ENCODE results near the gene MPEG1. TPM values are rescaled to one million over a fixed set of nuclear protein-coding genes. Genes with fewer than 3 reads are reported as not detected.

Gene MPEG1
- total RNA-seq, 2 experiments from 2014 or later = not detected

- ChIA-PET POLR2A (no interaction called here), CTCF (interaction anchor here (0.7 to 6.3 kb wide), 8 partner anchors 13 to 602 kb away, joined by 3 to 48 read pairs (median 3); partner anchors contain the start of gene DTX4)
- peak; percentile 83 for ATAC-seq
- H3K27ac Mint-ChIP-seq = no peak overlapping the region
- H3K4me3 Mint-ChIP-seq = no peak overlapping the region
- H3K27me3 Mint-ChIP-seq = peaks cover 2% of the 10 kb centered on the region
- peak; percentile 61 for DNase-seq
- no peaks in the 10 kb centered on the region for H3K9me3 Mint-ChIP-seq (ENCODE audit: low read depth)
- intact Hi-C loops (cut with DNase I, micrococcal nuclease) = no loop called here
- H3K4me1 Mint-ChIP-seq = peaks cover 16% of the 10 kb centered on the region
- H3K36me3 Mint-ChIP-seq (ENCODE audit: low read depth) = peaks cover 1% of the 10 kb centered on the region
Observed at GRCh38 chr11:59199546-59200422, 12.9 kb downstream of the MPEG1 start.

DNA sequence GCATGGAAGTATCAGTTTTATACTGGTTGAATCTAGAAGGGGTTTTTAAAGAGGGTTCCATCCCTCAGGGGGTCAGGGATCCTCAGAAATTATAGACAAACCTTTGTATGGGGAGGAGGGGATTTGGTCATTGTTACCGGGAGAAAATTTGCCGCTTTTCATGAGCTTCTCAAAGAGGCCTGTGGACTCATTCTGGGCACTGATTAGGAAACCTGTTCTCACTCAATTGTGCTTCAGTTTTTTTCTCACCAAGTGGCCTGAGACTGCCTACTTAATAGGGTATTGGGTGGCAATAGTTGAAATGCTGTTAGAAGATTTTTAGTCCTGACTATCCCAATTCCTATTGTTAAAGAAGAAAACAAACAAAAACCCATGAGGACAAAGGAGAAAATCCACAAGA is 14.0 kb downstream of the MPEG1 start:
- H3K36me3 Mint-ChIP-seq (ENCODE audit: low read depth) = peaks cover 1% of the 10 kb centered on the region
- H3K27me3 Mint-ChIP-seq = peaks cover 2% of the 10 kb centered on the region
- H3K27ac Mint-ChIP-seq = no peak overlapping the region
- H3K9me3 Mint-ChIP-seq (ENCODE audit: low read depth) = no peaks in the 10 kb centered on the region
- DNase-seq (no peak), ATAC-seq (no peak)
- POLR2A ChIA-PET = no interaction called here
- intact Hi-C loops (cut with DNase I, micrococcal nuclease) = no loop called here
- peaks cover 16% of the 10 kb centered on the region for H3K4me1 Mint-ChIP-seq
- no peak overlapping the region for H3K4me3 Mint-ChIP-seq
- CTCF ChIA-PET = interaction anchor here (0.9 to 3.1 kb wide), 4 partner anchors 12 to 41 kb away, joined by 3 to 28 read pairs (median 8); no protein-coding TSS in a partner anchor

DNA sequence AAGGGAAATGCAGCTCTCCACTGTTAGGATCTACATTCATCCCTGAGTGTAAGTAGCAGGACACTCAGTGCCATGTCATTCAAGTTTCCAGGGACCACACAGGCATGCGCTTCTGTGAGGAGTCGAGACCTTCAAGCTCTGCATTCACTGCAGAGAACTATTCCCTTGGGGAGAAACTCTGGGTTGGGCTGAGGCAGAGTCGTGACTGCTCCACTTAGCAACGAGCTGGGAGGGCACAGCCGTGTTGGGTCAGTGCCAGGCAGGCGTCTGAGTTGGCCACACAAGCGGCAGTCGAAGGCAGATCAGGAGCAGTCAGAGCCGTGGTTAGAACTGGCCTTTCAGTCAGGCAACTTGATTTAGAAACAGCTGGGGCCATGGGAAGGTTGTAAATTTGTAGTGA is 14.7 kb downstream of the MPEG1 start:
- Mint-ChIP-seq H3K4me1 (peaks cover 16% of the 10 kb centered on the region), H3K9me3 (ENCODE audit: low read depth) (no peaks in the 10 kb centered on the region)
- POLR2A ChIA-PET = no interaction called here

DNA sequence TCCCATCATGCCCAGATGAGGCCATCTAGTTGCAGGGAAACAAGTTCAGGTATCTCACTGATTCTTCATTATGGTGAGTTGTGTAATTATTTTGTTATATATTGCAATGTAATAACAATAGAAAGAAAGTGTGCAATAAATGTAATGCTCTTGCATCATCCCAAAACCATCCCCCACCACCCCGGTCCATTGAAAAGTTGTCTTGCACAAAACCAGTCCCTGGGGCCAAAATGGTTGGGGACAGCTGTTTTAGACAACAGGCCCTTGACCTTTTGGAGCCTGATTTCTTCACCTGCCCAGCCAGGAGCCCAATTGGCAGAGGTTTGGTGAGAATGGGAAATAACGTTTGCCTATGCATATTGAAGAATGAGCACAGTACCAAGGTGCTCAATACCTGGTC is 15.9 kb downstream of the MPEG1 start:
- H3K4me3 Mint-ChIP-seq = no peak overlapping the region
- intact Hi-C loops (cut with DNase I, micrococcal nuclease) = no loop called here
- ChIA-PET CTCF (interaction anchor here (3.9 kb wide), 1 partner anchor 11 kb away, joined by 24 read pairs; no protein-coding TSS in a partner anchor), POLR2A (no interaction called here)
- peaks cover under 1% of the 10 kb centered on the region for H3K36me3 Mint-ChIP-seq (ENCODE audit: low read depth)
- peaks cover 1% of the 10 kb centered on the region for H3K27me3 Mint-ChIP-seq
- H3K27ac Mint-ChIP-seq = no peak overlapping the region
- H3K4me1 Mint-ChIP-seq = peaks cover 16% of the 10 kb centered on the region
- no peaks in the 10 kb centered on the region for H3K9me3 Mint-ChIP-seq (ENCODE audit: low read depth)
- ATAC-seq (no peak), DNase-seq (no peak)

More for the DNA sequence above, 14.7 kb downstream of the MPEG1 start:
- peaks cover 2% of the 10 kb centered on the region for H3K27me3 Mint-ChIP-seq
- CTCF ChIA-PET = interaction anchor here (0.9 to 3.1 kb wide), 3 partner anchors 12 to 27 kb away, joined by 3 to 28 read pairs (median 13); no protein-coding TSS in a partner anchor
- ATAC-seq = no peak
- intact Hi-C loops (cut with DNase I, micrococcal nuclease) = no loop called here
- no peak overlapping the region for H3K27ac Mint-ChIP-seq
- H3K36me3 Mint-ChIP-seq (ENCODE audit: low read depth) = peaks cover 1% of the 10 kb centered on the region
- H3K4me3 Mint-ChIP-seq = no peak overlapping the region
- DNase-seq = no peak

- H3K27ac Mint-ChIP-seq = no peak overlapping the region
- H3K27me3 Mint-ChIP-seq = no peaks in the 10 kb centered on the region
- ATAC-seq = no peak
- POLR2A ChIA-PET = no interaction called here
- intact Hi-C loops (cut with DNase I, micrococcal nuclease) = no loop called here
- DNase-seq = no peak
- H3K4me3 Mint-ChIP-seq = no peak overlapping the region
- H3K4me1 Mint-ChIP-seq = peaks cover 13% of the 10 kb centered on the region
- CTCF ChIA-PET = interaction anchor here (3.9 kb wide), 1 partner anchor 10 kb away, joined by 24 read pairs; no protein-coding TSS in a partner anchor
- no peaks in the 10 kb centered on the region for H3K9me3 Mint-ChIP-seq (ENCODE audit: low read depth)
- H3K36me3 Mint-ChIP-seq (ENCODE audit: low read depth) = no peaks in the 10 kb centered on the region
Observed at GRCh38 chr11:59195586-59195985, 17.1 kb downstream of the MPEG1 start.

GRCh38 chr11:59193587-59194130 is 19.1 kb downstream of the MPEG1 start:
- no peaks in the 10 kb centered on the region for H3K9me3 Mint-ChIP-seq (ENCODE audit: low read depth)
- no peak for ATAC-seq
- no peak for DNase-seq
- ChIA-PET POLR2A (interaction anchor here (0.6 kb wide), 1 partner anchor 50 kb away, joined by 4 read pairs; no protein-coding TSS in a partner anchor), CTCF (interaction anchor here (0.7 to 3.9 kb wide), 6 partner anchors 8 to 98 kb away, joined by 3 to 24 read pairs (median 4); partner anchors contain the start of gene DTX4)
- no peak overlapping the region for H3K27ac Mint-ChIP-seq
- H3K36me3 Mint-ChIP-seq (ENCODE audit: low read depth) = peaks cover under 1% of the 10 kb centered on the region
- no peaks in the 10 kb centered on the region for H3K27me3 Mint-ChIP-seq
- no peak overlapping the region for H3K4me3 Mint-ChIP-seq
- intact Hi-C loops (cut with DNase I, micrococcal nuclease) = no loop called here
- no peaks in the 10 kb centered on the region for H3K4me1 Mint-ChIP-seq

- DNase-seq (no peak), ATAC-seq (no peak)
- POLR2A ChIA-PET = no interaction called here
- Mint-ChIP-seq H3K27ac (no peak overlapping the region), H3K9me3 (ENCODE audit: low read depth) (no peaks in the 10 kb centered on the region), H3K4me3 (no peak overlapping the region), H3K4me1 (no peaks in the 10 kb centered on the region), H3K36me3 (ENCODE audit: low read depth) (peaks cover 2% of the 10 kb centered on the region), H3K27me3 (no peaks in the 10 kb centered on the region)
- CTCF ChIA-PET = interaction anchor here (0.7 to 3.3 kb wide), 3 partner anchors 20 to 1834 kb away, joined by 3 to 16 read pairs (median 6); partner anchors contain the start of gene DTX4
- intact Hi-C loops (cut with DNase I, micrococcal nuclease) = no loop called here
Observed at GRCh38 chr11:59192446-59193020, 20.2 kb downstream of the MPEG1 start.

DNA sequence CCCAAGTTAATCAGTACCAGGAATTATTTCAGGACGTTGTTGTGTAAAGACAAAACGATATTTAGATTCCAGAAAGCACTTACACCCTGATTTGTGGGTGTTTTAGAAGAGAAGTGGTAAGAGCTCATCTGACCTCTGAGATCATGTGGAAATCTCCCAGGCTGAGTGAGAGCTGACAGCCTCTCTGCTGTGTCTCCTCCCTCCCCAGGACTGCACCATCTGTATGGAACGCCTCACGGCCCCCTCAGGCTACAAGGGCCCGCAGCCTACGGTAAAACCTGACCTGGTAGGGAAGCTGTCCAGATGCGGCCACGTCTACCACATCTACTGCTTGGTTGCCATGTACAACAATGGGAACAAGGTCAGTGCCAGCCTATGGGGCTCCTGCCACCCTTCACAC is 20.8 kb downstream of the MPEG1 start:
- DNase-seq (no peak), ATAC-seq (no peak)
- Mint-ChIP-seq H3K27me3 (no peaks in the 10 kb centered on the region), H3K4me3 (no peak overlapping the region), H3K9me3 (ENCODE audit: low read depth) (no peaks in the 10 kb centered on the region), H3K36me3 (ENCODE audit: low read depth) (peaks cover 2% of the 10 kb centered on the region), H3K4me1 (no peaks in the 10 kb centered on the region), H3K27ac (no peak overlapping the region)
- ChIA-PET CTCF (interaction anchor here (1.5 to 3.3 kb wide), 2 partner anchors 20 to 34 kb away, joined by 6 to 16 read pairs; partner anchors contain the start of gene DTX4), POLR2A (no interaction called here)
- intact Hi-C loops (cut with DNase I, micrococcal nuclease) = no loop called here

DNA sequence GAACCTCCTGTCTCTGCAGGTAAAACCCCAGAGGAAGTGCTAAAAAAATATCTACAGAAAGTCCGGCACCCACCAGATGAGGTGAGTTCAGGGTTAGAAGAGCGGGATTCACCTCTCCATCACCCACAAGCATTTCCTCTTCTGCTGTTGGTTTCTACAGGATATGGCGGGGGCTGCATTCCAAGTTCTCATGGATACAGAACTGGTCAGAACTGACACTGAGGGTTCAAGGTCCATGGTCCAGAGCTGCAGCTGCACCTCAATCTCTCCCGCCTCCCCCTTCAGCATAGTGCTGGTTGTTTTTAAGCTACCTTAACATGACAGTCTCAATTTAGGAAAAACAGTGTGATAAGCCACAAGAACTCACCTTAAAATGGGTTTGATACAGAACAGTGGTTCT is 21.6 kb downstream of the MPEG1 start:
- ChIA-PET POLR2A (no interaction called here), CTCF (interaction anchor here (3.3 kb wide), 1 partner anchor 19 kb away, joined by 16 read pairs; the partner anchor contains the start of gene DTX4)
- H3K36me3 Mint-ChIP-seq (ENCODE audit: low read depth) = peaks cover 2% of the 10 kb centered on the region
- no peak overlapping the region for H3K27ac Mint-ChIP-seq
- intact Hi-C loops (cut with DNase I, micrococcal nuclease) = no loop called here
- H3K27me3 Mint-ChIP-seq = no peaks in the 10 kb centered on the region
- no peak overlapping the region for H3K4me3 Mint-ChIP-seq
- H3K9me3 Mint-ChIP-seq (ENCODE audit: low read depth) = no peaks in the 10 kb centered on the region
- ATAC-seq (no peak), DNase-seq (no peak)
- no peaks in the 10 kb centered on the region for H3K4me1 Mint-ChIP-seq

DNA sequence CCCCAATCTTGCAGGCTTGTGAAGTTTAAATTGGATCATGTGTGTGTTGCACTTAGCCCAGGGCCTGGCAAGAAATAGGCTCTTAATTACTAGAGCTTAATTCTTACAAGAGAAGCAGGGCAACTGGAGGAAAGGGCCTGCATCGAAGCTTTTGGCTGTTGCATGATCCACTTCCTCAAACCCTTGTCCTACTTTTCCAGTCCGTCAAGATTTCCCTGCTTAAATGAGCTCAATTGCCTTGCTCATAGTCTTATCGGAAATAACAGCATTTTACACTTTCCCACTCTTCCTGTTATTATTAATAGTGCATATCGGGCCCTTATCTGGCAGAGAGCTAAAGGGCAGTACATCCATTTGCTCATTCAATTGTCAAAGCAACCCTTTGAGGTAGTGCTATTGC is 22.7 kb downstream of the MPEG1 start:
- H3K9me3 Mint-ChIP-seq (ENCODE audit: low read depth) = no peaks in the 10 kb centered on the region
- ChIA-PET CTCF (interaction anchor here (0.9 to 1.3 kb wide), 3 partner anchors 9 to 19 kb away, joined by 3 to 8 read pairs (median 4); partner anchors contain the start of gene DTX4), POLR2A (interaction anchor here (0.6 kb wide), 1 partner anchor 18 kb away, joined by 15 read pairs; the partner anchor contains the start of gene DTX4)
- intact Hi-C loops (cut with DNase I, micrococcal nuclease) = no loop called here
- H3K4me3 Mint-ChIP-seq = no peak overlapping the region
- no peak overlapping the region for H3K27ac Mint-ChIP-seq
- peaks cover 2% of the 10 kb centered on the region for H3K36me3 Mint-ChIP-seq (ENCODE audit: low read depth)
- ATAC-seq = no peak
- H3K4me1 Mint-ChIP-seq = no peaks in the 10 kb centered on the region
- DNase-seq = no peak
- H3K27me3 Mint-ChIP-seq = no peaks in the 10 kb centered on the region

- no peak for ATAC-seq
- Mint-ChIP-seq H3K9me3 (ENCODE audit: low read depth) (no peaks in the 10 kb centered on the region), H3K4me3 (no peak overlapping the region), H3K27ac (no peak overlapping the region), H3K36me3 (ENCODE audit: low read depth) (peaks cover 2% of the 10 kb centered on the region), H3K27me3 (no peaks in the 10 kb centered on the region), H3K4me1 (no peaks in the 10 kb centered on the region)
- intact Hi-C loops (cut with DNase I, micrococcal nuclease) = no loop called here
- no peak for DNase-seq
- POLR2A ChIA-PET = no interaction called here
- CTCF ChIA-PET = interaction anchor here (6.8 kb wide), 1 partner anchor 15 kb away, joined by 115 read pairs; the partner anchor contains the start of gene DTX4
Observed at GRCh38 chr11:59188954-59189353, 23.8 kb downstream of the MPEG1 start.
